GM18499 (cell line): Measurements from ENCODE around the gene SFI1.
"Not testable (repeated sequence)": the region's sequence is repeated elsewhere in the genome, so short reads cannot be mapped to it uniquely, and the experiment has no call there.

Experiments used
- ATAC-seq: cut with Tn5 transposase; IDR thresholded peaks from one replicate; pipeline ENCODE4 v1.9.1; 2021; ENCODE audit warnings: moderate number of reproducible peaks; ENCODE audit not compliant: insufficient read depth, unreplicated experiment

The SFI1 gene

DNA sequence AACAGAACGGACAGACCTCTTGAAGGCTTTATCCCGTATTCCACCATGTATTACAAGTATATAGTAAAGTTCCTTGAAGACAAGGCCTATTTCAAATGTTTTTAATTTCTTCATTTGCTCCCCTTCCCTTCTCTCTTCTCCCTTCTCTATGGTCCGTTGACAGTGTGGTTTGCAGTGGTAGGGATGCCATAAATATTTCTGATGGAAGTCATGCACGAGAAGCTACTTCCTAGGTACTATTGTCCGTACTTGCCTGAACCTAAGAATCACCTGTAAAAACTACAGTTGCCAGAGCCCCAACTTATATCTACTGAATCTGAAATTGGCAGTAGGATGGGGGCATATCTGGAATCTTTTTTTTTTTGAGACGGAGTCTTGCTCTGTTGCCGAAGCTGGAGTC, 162.9 kb downstream of the SFI1 start:
- no peak for ATAC-seq

GRCh38 chr22:31660860-31661341, 164.6 kb downstream of the SFI1 start:
- not testable (repeated sequence) for ATAC-seq

GRCh38 chr22:31661851-31662667, 165.7 kb downstream of the SFI1 start, which contains the start of gene PISD:
PISD (minus strand) TSS chr22:31662215; CDS start chr22:31662208, 7 bp downstream.
- ATAC-seq: peak; percentile 46

DNA sequence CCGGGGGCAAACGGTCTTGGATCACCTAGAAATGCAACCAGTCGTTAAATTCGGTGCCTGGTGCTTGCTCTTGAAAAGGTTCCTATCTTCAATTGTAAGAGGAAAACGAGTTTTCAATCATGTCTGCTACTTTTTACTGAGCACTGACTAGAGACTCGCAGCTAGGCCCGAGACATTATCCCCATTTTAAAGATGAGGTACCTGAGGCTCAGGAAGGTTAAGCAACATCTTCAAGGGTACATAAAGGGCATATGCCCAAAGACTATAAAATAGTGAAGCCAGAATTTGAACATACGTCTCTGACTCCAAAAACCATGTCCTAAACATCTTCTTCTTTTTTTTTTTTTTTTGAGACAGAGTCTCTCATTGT, 166.3 kb downstream of the SFI1 start:
- no peak for ATAC-seq
